GM12872 (cell line): ENCODE data around the gene VSIG10L.

Source experiments
- CTCF ChIP-seq: IDR thresholded peaks from 3 replicates; pipeline ENCODE4 v1.5.1; 2011; ENCODE audit warnings: low read depth, mild to moderate bottlenecking, low read length, moderate library complexity; ENCODE audit not compliant: insufficient read depth

The VSIG10L gene

GRCh38 chr19:51317968-51318367, 24.0 kb downstream of the VSIG10L start:
- TF ChIP-seq CTCF = no peak

- no peak for TF ChIP-seq CTCF
These were observed 24.6 kb downstream of the VSIG10L start for GRCh38 chr19:51317376-51317775.

- no peak for TF ChIP-seq CTCF
These were observed 25.3 kb downstream of the VSIG10L start for GRCh38 chr19:51316688-51317087.

- TF ChIP-seq CTCF = no peak
These were observed 30.3 kb downstream of the VSIG10L start, which contains the start of gene IGLON5 for GRCh38 chr19:51311351-51312257. TSS of gene IGLON5 (plus strand) at chr19:51311644. CDS start at chr19:51311848, 204 bp downstream.

GRCh38 chr19:51305479-51305878, 36.5 kb downstream of the VSIG10L start:
- no peak for TF ChIP-seq CTCF

- TF ChIP-seq CTCF = no peak
These were observed 40.7 kb downstream of the VSIG10L start for GRCh38 chr19:51301266-51301665.

GRCh38 chr19:51297406-51297805, 44.5 kb downstream of the VSIG10L start:
- TF ChIP-seq CTCF = no peak
